ENCODE measurements around the gene RUVBL2.

The RUVBL2 gene

GRCh38 chr19:48964205-48965039 is 29.3 kb upstream of the RUVBL2 start:
- no peak for DNase-seq

GRCh38 chr19:48965040-48965805 is 28.5 kb upstream of the RUVBL2 start, which contains the start of gene FTL:
Gene FTL, plus strand, starts transcription at chr19:48965309. Its CDS starts 199 bp downstream, at chr19:48965508.
- peak; percentile 97 for DNase-seq

GRCh38 chr19:48965806-48966540 is 27.7 kb upstream of the RUVBL2 start:
- DNase-seq, result peak; percentile 92

- DNase-seq, result no peak
Measured at GRCh38 chr19:48966541-48967345, 26.9 kb upstream of the RUVBL2 start.

GRCh38 chr19:48967346-48968178 is 26.1 kb upstream of the RUVBL2 start:
- peak; percentile 49 for DNase-seq

- no peak for DNase-seq
Measured at GRCh38 chr19:48968179-48968661, 25.5 kb upstream of the RUVBL2 start.

GRCh38 chr19:48968813-48969218 is 24.9 kb upstream of the RUVBL2 start:
- DNase-seq, result no peak

GRCh38 chr19:48969276-48970138 is 24.2 kb upstream of the RUVBL2 start:
- no peak for DNase-seq

- DNase-seq, result no peak
Measured at GRCh38 chr19:48970139-48970766, 23.4 kb upstream of the RUVBL2 start.

GRCh38 chr19:48970923-48971395 is 22.7 kb upstream of the RUVBL2 start:
- peak; percentile 77 for DNase-seq

GRCh38 chr19:48975947-48976847 is 17.5 kb upstream of the RUVBL2 start:
- peak; percentile 42 for DNase-seq

- no peak for DNase-seq
Measured at GRCh38 chr19:48977061-48977460, 16.6 kb upstream of the RUVBL2 start.

GRCh38 chr19:48982280-48982679 is 11.4 kb upstream of the RUVBL2 start:
- DNase-seq, result no peak

- DNase-seq, result no peak
Measured at GRCh38 chr19:48985711-48986110, 8.0 kb upstream of the RUVBL2 start.

GRCh38 chr19:48986211-48986610 is 7.5 kb upstream of the RUVBL2 start:
- DNase-seq, result no peak

GRCh38 chr19:48987323-48987722 is 6.4 kb upstream of the RUVBL2 start:
- DNase-seq, result no peak

GRCh38 chr19:48988286-48988685 is 5.4 kb upstream of the RUVBL2 start:
- DNase-seq, result no peak

- DNase-seq, result no peak
Measured at GRCh38 chr19:48988860-48989259, 4.8 kb upstream of the RUVBL2 start.

All from left hindlimb (tissue), 1 donor.